ENCODE measurements around the gene HTR4.

The HTR4 gene

DNA sequence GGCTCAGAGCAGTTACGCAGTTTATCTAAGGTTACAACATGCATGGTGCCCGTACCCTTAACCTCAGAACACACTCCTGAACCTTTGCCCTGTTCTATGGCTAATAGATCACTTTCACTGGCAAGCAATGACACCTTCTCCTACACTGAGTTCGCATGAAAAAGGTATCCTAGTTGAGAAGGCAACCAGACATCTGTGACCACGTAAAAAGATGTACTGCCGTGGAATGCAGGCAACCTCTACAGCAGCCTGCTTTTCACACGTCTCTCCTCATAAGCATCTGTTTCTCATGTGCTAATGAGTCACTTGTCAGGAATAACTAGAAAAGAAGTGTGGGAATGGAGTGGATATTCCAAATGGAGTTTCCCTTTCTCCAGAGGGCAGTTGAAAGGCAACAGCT is 199.1 kb downstream of the HTR4 start:
- no peaks in the 10 kb centered on the region; the same call in 1 of the 2 replicates for H3K27me3 ChIP-seq (replicated peaks; ENCODE audit: control insufficient read depth, insufficient read depth, low read length)
- no peak for DNase-seq (ENCODE audit: extremely low read depth, insufficient read length)
- TF ChIP-seq, protein P1, sequence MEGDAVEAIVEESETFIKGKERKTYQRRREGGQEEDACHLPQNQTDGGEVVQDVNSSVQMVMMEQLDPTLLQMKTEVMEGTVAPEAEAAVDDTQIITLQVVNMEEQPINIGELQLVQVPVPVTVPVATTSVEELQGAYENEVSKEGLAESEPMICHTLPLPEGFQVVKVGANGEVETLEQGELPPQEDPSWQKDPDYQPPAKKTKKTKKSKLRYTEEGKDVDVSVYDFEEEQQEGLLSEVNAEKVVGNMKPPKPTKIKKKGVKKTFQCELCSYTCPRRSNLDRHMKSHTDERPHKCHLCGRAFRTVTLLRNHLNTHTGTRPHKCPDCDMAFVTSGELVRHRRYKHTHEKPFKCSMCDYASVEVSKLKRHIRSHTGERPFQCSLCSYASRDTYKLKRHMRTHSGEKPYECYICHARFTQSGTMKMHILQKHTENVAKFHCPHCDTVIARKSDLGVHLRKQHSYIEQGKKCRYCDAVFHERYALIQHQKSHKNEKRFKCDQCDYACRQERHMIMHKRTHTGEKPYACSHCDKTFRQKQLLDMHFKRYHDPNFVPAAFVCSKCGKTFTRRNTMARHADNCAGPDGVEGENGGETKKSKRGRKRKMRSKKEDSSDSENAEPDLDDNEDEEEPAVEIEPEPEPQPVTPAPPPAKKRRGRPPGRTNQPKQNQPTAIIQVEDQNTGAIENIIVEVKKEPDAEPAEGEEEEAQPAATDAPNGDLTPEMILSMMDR (IDR thresholded peaks at IDR 0.05; ENCODE audit: insufficient read depth, low read length, poor library complexity, severe bottlenecking), result no peak
- no peaks in the 10 kb centered on the region for H3K36me3 ChIP-seq (ENCODE audit: control insufficient read depth, insufficient read depth, low read length)
- no peak overlapping the region for H3K4me3 ChIP-seq (replicated peaks; ENCODE audit: low read depth, low read length)

DNA sequence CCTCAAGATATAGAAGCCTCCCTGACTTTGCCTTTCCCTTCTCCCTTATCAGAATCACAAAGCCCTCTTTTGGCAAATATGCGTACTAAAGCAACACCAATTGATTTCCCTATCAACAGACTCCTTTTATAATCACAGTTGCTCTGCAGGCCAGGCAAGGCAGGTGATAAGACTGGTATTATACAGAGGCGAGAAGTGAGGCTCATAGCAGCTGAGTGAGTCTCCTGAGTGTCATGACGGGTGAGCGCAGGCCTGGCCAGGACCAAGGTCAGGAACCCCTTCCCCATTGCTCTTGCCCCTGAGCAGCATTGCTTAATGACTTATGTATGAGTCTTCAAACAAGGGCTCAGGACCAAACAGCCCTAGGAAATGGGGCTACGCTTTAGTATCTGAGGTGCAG is 199.8 kb downstream of the HTR4 start:
- H3K27me3 ChIP-seq (replicated peaks; ENCODE audit: control insufficient read depth, insufficient read depth, low read length), result no peaks in the 10 kb centered on the region; the same call in 1 of the 2 replicates
- TF ChIP-seq, protein P1 (IDR thresholded peaks at IDR 0.05; ENCODE audit: insufficient read depth, low read length, poor library complexity, severe bottlenecking), result no peak
- H3K4me3 ChIP-seq (replicated peaks; ENCODE audit: low read depth, low read length), result no peak overlapping the region
- H3K36me3 ChIP-seq (ENCODE audit: control insufficient read depth, insufficient read depth, low read length), result no peaks in the 10 kb centered on the region
- no peak for DNase-seq (ENCODE audit: extremely low read depth, insufficient read length)

DNA sequence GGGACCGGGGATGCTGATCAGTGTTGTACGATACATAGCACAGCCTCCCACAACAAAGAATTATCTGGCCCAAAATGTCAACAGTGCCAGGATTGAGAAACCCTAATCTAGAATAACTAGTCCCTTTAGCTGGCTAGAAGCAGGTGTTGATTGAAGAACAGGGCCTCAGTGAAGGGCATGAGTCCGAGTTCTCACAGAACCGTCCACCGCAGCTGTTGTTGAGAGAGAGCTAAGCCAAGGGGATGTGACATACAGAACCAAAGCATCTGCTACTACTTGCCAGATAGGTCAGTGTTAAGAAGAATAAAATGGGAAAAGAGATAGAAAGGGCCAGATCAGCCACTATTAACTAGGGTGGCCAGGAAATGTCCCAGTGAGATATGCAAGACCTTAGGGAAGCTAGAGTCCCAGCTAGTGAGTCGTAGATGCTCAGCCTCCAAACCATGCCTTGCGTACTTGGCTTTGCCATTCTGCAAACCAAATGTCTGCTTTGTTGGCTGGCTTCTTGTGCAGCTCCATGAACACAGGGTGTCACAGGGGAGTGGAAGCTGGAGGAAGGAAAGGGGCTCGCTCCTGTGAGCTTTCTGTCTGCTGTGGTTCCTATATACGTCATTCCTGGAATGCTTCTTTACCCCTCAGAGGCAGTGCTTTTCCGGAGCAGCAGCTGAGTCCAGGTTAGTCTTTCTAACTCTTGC is 201.7 kb downstream of the HTR4 start:
- DNase-seq (ENCODE audit: extremely low read depth, insufficient read length), result no peak
- TF ChIP-seq, protein P1 (IDR thresholded peaks at IDR 0.05; ENCODE audit: insufficient read depth, low read length, poor library complexity, severe bottlenecking), result no peak
- no peaks in the 10 kb centered on the region for H3K36me3 ChIP-seq (ENCODE audit: control insufficient read depth, insufficient read depth, low read length)

DNA sequence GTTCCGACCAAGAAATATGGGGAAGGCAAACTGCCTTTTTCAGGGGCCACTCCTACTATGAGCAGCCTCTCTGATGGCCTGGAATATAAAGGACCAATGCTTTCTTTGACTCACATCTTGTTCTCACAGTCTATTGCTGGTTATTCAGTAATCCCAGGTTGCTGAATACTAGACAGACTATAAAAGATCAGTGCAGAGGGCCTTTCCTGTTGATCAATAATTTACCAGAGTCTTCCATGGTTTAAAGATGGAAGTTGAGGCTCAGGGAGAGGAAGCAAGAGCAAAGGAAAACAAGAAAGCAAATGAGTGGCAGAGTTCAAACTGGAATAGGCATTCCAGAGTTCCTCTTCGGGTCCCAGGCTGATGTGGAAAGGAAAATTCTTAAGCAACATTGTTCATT is 207.7 kb downstream of the HTR4 start:
- H3K36me3 ChIP-seq (ENCODE audit: control insufficient read depth, insufficient read depth, low read length), result peaks cover 2% of the 10 kb centered on the region

More for the DNA sequence above, 201.7 kb downstream of the HTR4 start:
- Histone ChIP-seq H3K4me3 (replicated peaks; ENCODE audit: low read depth, low read length) (no peak overlapping the region), H3K27me3 (replicated peaks; ENCODE audit: control insufficient read depth, insufficient read depth, low read length) (no peaks in the 10 kb centered on the region; the same call in 1 of the 2 replicates)

DNA sequence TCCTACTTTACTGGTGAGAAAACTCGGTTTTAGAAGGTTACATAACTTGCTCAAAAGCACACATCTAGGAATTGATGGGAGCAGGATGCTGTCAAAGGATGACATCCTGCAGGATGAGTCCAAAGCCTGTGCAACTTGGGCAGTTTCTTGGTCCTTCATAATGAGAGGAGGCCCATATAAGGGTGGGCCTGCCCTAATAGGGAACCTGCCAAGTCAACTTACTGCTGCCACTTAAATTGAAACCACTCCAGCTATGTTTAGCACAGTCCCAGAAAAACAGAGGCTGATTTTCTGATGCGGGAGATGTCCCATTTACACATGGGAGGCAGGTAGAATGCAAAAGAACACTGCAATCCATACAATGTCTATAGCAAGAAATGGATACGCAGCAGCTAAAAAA is 208.7 kb downstream of the HTR4 start:
- Histone ChIP-seq H3K27me3 (replicated peaks; ENCODE audit: control insufficient read depth, insufficient read depth, low read length) (no peaks in the 10 kb centered on the region), H3K36me3 (ENCODE audit: control insufficient read depth, insufficient read depth, low read length) (peaks cover 2% of the 10 kb centered on the region), H3K4me3 (replicated peaks; ENCODE audit: low read depth, low read length) (no peak overlapping the region)
- TF ChIP-seq, protein P1 (IDR thresholded peaks at IDR 0.05; ENCODE audit: insufficient read depth, low read length, poor library complexity, severe bottlenecking), result no peak
- DNase-seq (ENCODE audit: extremely low read depth, insufficient read length), result no peak

More for the DNA sequence above, 207.7 kb downstream of the HTR4 start:
- H3K27me3 ChIP-seq (replicated peaks; ENCODE audit: control insufficient read depth, insufficient read depth, low read length), result no peaks in the 10 kb centered on the region
- no peak overlapping the region for H3K4me3 ChIP-seq (replicated peaks; ENCODE audit: low read depth, low read length)
- TF ChIP-seq, protein P1 (IDR thresholded peaks at IDR 0.05; ENCODE audit: insufficient read depth, low read length, poor library complexity, severe bottlenecking), result no peak
- DNase-seq (ENCODE audit: extremely low read depth, insufficient read length), result no peak

Measured in GM06990 (cell line).